ENCODE measurements around the gene TRIP12.

DNA sequence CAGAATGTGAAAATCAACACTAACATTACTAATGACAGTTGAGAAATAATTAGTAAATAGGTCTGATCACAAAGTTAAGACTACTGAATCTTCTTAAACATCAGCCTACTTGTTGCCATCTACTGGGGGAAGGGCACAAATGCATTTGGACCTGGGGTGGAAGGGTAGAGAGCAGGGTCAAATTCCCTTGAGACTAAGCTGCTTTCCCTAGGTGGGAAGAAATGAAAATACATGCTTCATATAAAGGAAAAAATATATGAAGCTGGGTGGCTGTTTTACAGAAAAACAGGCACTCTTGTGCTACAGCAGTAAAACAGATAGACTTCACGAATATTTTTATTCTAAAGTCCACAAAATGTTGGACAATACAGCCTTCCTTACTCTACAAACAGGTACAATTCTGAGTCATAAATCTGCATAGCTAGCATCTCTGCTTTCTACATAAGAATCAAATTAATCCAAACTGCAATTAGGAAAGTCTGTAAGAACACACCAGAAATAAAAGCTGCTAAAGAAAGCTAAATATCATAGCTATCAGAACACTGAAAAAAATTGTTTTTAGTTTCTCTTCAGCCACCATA lies 10.9 kb downstream of the TRIP12 start:
- TF ChIP-seq GLIS3 (CRISPR knock-in tag; IDR thresholded peaks at IDR 0.05), result no peak
- TF ChIP-seq, protein P1, sequence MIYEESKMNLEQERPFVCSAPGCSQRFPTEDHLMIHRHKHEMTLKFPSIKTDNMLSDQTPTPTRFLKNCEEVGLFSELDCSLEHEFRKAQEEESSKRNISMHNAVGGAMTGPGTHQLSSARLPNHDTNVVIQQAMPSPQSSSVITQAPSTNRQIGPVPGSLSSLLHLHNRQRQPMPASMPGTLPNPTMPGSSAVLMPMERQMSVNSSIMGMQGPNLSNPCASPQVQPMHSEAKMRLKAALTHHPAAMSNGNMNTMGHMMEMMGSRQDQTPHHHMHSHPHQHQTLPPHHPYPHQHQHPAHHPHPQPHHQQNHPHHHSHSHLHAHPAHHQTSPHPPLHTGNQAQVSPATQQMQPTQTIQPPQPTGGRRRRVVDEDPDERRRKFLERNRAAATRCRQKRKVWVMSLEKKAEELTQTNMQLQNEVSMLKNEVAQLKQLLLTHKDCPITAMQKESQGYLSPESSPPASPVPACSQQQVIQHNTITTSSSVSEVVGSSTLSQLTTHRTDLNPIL (CRISPR knock-in tag; IDR thresholded peaks at IDR 0.05; ENCODE audit: low read depth), result no peak
- TF ChIP-seq, protein P2, sequence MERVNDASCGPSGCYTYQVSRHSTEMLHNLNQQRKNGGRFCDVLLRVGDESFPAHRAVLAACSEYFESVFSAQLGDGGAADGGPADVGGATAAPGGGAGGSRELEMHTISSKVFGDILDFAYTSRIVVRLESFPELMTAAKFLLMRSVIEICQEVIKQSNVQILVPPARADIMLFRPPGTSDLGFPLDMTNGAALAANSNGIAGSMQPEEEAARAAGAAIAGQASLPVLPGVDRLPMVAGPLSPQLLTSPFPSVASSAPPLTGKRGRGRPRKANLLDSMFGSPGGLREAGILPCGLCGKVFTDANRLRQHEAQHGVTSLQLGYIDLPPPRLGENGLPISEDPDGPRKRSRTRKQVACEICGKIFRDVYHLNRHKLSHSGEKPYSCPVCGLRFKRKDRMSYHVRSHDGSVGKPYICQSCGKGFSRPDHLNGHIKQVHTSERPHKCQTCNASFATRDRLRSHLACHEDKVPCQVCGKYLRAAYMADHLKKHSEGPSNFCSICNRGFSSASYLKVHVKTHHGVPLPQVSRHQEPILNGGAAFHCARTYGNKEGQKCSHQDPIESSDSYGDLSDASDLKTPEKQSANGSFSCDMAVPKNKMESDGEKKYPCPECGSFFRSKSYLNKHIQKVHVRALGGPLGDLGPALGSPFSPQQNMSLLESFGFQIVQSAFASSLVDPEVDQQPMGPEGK (CRISPR knock-in tag; IDR thresholded peaks at IDR 0.05; ENCODE audit: borderline replicate concordance), result no peak
- no peak for TF ChIP-seq ESRRG (CRISPR knock-in tag; IDR thresholded peaks at IDR 0.05)
- no peak for TF ChIP-seq CSDC2 (CRISPR knock-in tag; IDR thresholded peaks at IDR 0.05)
- no peak for TF ChIP-seq RARB (CRISPR knock-in tag; IDR thresholded peaks at IDR 0.05)
- no peak for TF ChIP-seq ZFP30 (CRISPR knock-in tag; IDR thresholded peaks at IDR 0.05)
- TF ChIP-seq, protein P3, sequence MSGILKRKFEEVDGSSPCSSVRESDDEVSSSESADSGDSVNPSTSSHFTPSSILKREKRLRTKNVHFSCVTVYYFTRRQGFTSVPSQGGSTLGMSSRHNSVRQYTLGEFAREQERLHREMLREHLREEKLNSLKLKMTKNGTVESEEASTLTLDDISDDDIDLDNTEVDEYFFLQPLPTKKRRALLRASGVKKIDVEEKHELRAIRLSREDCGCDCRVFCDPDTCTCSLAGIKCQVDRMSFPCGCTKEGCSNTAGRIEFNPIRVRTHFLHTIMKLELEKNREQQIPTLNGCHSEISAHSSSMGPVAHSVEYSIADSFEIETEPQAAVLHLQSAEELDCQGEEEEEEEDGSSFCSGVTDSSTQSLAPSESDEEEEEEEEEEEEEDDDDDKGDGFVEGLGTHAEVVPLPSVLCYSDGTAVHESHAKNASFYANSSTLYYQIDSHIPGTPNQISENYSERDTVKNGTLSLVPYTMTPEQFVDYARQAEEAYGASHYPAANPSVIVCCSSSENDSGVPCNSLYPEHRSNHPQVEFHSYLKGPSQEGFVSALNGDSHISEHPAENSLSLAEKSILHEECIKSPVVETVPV (CRISPR knock-in tag; IDR thresholded peaks at IDR 0.05), result no peak
- no peak for TF ChIP-seq OSR1 (CRISPR knock-in tag; IDR thresholded peaks at IDR 0.05)
- TF ChIP-seq, protein P4, sequence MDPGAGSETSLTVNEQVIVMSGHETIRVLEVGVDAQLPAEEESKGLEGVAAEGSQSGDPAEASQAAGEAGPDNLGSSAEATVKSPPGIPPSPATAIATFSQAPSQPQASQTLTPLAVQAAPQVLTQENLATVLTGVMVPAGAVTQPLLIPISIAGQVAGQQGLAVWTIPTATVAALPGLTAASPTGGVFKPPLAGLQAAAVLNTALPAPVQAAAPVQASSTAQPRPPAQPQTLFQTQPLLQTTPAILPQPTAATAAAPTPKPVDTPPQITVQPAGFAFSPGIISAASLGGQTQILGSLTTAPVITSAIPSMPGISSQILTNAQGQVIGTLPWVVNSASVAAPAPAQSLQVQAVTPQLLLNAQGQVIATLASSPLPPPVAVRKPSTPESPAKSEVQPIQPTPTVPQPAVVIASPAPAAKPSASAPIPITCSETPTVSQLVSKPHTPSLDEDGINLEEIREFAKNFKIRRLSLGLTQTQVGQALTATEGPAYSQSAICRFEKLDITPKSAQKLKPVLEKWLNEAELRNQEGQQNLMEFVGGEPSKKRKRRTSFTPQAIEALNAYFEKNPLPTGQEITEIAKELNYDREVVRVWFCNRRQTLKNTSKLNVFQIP (CRISPR knock-in tag; IDR thresholded peaks at IDR 0.05; ENCODE audit: borderline replicate concordance, low read depth), result no peak
- TF ChIP-seq PPARA (CRISPR knock-in tag; IDR thresholded peaks at IDR 0.05; ENCODE audit: borderline replicate concordance), result no peak
- no peak for TF ChIP-seq SNAI2 (CRISPR knock-in tag; IDR thresholded peaks at IDR 0.05)
- TF ChIP-seq ZNF565 (CRISPR knock-in tag; conservative IDR thresholded peaks at IDR 0.05; ENCODE audit: low read depth), result no peak

Data from SK-N-SH treated with all-trans-retinoic acid at 6 μM for 48 hours (cell line).